NCI-H2029 treated with DMSO at 0.1 percent for 48 hours (cell line): ENCODE measurements around the gene GPER1.

ENCODE experiments used
- DNase-seq: peaks from one replicate; lab custom pipeline; 2025; lab: John Stamatoyannopoulos, UW

Gene GPER1

DNA sequence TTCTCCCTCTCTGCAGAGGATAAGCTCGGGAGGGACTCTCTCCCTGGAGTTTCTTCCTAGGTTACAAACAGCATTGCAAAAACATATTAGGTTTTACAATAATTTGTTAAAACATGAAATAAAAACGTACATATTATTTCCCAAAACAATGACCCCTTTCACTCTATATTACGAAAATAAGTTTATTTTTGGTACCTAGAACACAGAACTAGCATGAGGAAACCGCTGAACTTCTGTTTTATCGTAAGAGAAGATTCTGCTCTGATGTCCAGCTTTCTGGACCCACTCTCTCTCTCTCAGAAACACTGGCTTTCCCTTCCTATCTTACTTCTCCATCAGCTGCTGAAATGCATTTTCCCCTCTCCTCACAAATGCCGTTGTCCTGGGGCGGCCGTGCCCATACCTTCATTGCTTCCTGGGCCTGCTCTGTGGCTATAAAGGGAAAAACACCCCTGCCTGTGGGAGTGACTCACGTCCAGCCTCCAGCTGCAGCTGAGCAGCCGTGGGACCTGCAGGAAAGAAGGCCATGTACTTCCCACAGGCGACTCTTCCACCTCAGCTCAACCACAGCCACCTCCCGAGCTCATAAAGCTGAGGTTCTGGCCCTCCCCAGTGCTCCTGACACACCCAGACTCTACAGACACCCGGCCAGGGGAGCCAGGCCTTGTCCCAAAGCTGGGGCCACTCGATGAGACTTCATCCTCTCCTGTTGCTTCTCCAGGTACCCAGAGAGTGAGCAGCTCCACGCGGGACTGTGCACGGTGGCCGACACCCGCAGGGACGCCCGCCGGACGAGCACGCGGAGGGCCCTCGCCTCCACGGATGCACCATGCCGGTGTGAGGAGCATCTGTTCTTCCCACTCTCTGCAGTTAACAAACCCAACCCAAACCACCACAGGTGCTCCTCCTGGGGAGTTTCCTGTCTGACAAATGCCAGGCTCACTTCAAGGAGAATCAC is 3.1 kb downstream of the GPER1 start:
- no peak for DNase-seq

DNA sequence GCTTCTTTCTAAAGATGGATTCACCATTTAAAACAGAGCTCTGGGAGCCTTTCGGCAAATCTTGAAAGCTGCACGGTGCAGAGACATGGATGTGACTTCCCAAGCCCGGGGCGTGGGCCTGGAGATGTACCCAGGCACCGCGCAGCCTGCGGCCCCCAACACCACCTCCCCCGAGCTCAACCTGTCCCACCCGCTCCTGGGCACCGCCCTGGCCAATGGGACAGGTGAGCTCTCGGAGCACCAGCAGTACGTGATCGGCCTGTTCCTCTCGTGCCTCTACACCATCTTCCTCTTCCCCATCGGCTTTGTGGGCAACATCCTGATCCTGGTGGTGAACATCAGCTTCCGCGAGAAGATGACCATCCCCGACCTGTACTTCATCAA is 3.7 kb downstream of the GPER1 start:
- DNase-seq = no peak

DNA sequence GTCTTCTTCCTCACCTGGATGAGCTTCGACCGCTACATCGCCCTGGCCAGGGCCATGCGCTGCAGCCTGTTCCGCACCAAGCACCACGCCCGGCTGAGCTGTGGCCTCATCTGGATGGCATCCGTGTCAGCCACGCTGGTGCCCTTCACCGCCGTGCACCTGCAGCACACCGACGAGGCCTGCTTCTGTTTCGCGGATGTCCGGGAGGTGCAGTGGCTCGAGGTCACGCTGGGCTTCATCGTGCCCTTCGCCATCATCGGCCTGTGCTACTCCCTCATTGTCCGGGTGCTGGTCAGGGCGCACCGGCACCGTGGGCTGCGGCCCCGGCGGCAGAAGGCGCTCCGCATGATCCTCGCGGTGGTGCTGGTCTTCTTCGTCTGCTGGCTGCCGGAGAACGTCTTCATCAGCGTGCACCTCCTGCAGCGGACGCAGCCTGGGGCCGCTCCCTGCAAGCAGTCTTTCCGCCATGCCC is 4.3 kb downstream of the GPER1 start:
- DNase-seq = no peak

DNA sequence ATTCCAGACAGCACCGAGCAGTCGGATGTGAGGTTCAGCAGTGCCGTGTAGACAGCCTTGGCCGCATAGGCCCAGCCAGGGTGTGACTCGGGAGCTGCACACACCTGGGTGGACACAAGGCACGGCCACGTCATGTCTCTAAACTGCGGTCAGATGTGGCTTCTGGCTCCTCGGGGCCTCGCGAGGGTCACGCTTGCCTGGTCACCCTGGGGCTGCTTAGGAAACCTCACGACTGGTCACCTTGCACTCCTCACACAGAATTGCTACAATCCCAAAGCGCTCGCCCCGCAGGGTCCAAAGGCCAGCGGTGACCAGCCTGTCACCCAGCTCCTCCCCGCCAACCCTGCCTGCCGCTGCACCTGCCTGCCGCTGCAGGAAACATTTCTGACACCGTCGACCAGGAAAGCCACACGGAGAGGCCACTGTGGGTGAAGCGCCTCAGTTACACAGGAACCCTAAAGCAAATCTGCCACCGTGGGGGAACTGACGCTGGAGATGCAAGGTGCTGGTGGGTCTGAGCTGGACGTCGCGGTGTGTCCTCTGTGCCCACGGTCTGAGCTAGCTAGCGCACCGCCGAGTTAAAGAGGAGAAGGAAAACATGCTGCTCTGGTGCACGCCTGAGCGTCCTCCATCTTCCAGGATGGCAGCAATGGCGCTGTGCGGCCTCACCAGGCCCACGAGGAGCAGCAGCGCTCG is 5.0 kb downstream of the GPER1 start:
- DNase-seq = no peak

DNA sequence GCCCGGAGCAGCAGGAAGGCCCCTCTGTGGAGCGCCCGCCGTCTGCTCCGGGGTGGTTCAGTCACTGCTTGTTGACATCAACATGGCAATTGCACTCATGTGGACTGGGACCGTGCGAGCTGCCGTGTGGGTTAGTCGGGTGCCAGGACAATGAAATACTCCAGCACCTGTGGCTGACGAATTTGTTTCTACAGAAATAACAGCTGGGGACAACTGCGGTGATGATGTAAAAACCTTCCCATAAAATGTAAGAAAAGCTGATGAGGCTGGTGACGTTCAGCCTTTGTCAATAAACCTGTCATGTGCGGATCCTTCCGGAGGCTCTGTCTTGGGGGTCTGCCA is 5.6 kb downstream of the GPER1 start:
- DNase-seq = no peak

DNA sequence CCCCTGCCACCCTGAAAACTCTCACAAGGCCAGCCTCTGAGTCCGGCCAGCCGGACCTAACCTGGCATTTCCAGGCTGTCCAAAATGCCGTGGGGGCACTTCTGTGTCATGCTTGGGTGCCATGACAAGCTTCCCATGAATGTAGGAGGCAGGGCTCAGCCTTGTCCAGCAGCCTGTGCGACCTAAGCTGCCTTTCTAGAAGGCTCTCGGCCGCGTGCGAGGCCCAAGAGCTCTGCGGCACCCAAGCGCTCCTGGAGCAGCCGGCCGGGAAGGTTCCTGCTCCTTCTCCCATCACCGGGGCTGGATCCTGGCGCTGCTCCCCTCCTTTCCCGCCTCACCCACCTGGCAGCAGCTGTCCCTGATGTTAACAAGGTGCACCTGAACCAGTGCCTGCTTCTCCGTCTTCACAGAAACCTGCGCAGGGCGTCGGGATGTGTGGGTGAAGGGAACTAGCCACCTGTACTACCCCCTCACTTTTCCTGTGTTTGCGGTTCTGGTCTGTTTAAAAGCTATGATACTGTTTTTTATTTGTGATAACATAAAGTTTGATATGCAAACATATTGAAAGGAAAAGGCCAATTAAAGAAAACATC is 6.1 kb downstream of the GPER1 start:
- DNase-seq = no peak

DNA sequence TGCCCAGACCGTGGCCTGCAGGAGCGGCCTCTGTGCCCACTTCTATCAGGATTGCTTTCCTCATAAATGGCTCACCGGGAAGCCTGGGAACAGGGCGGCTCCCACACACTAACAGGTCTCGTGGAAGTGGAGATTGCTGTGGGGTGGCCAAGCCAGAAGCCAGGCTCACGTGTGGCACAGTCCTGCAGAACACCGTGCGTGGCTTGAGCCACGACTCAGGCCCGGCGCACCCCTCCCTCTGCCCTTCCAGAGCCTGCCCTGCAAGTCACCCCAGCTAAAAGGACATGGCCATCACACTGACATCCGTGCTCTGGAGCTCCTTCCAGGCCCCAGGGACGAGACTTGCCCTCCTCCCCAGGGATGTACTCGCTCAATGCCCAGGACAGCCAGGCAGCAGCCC is 7.0 kb downstream of the GPER1 start:
- DNase-seq = no peak

DNA sequence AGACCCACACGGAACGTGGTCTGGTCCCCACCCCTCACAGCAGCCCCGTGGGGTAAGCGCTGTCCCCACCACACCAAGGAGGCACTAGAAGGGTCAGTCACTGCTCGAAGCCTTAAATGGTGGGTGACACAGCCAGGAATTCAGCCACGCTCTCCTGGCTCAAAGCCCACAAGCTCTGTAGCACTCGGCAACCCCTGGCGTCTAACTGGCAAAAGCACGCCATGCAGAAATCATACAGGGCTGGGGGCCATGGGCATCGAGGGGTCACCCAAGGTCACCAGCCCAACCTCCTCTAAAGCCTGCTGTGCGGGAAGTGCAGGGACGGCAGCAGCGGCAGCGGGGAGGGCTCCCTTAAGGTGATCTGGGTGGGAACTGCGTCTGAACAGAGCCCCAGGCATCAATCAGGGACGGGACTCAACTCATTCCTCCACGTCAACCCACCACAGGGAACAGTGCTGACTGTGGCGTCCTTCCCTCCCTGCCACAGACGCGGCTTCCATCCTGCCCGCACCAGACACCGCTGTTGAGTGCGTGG is 7.8 kb downstream of the GPER1 start:
- no peak for DNase-seq

DNA sequence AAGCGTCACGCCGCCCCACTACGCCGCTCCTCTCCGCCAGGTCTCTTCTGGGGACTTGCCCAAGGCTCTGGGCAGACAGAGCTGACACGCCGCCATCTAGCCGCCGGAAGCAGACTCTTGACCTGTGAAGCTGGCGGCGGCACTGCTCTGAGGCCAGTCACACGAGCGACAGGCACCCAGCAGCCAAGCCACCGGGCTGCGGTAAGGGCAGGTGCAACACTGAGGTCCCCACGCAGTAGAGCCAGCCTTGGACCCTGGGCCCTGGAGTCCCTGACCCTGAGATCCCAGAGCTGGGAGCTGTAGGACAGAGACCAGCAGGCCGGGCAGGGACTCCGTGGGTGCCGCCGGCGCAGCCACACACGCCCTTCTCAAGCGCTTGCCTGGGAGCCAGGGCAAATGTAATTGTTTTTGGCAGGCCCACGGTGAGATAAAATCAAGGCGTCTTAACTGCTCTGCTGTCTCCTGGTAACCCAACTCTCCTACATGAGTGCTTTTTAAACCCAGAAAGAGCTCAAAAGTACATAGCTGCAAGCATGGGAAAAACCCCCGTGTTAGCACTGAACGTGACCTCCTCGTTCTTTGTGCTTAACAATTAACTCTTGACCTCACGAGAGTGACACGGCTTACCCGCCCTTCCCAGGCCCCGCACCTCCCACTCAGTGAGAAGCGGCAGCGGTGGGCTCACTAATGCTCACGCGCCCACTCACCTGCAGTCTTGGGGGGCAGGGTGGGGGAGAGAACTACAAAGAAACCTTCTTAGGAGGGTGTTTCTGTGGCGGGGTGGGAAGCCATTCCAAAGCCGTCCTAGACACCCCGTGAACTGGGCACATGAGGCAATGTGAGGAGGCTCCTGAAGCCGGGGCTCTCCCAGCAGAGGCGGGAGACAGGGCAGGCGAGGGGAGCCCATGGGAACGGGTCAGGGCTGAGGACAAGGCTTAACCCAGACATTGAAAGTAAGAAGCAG is 8.5 kb downstream of the GPER1 start:
- DNase-seq = no peak

DNA sequence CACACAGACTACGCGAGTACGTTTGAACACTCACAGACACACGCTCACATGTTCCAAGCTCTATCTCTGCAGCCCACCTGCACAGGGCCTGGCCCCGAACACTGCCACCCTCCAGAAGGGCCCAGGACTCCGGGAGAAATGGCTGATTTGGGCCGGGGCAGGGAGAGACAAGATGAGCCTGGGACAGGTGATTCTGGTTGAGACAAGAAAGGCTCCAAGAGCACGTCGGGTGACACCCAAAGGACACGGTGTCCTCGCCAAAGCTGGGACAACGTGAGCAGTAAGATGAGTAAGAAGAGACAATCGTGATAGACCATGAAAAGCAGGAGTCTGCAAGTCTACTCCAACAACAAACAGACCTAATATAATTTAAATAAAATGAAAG is 9.2 kb downstream of the GPER1 start:
- no peak for DNase-seq

DNA sequence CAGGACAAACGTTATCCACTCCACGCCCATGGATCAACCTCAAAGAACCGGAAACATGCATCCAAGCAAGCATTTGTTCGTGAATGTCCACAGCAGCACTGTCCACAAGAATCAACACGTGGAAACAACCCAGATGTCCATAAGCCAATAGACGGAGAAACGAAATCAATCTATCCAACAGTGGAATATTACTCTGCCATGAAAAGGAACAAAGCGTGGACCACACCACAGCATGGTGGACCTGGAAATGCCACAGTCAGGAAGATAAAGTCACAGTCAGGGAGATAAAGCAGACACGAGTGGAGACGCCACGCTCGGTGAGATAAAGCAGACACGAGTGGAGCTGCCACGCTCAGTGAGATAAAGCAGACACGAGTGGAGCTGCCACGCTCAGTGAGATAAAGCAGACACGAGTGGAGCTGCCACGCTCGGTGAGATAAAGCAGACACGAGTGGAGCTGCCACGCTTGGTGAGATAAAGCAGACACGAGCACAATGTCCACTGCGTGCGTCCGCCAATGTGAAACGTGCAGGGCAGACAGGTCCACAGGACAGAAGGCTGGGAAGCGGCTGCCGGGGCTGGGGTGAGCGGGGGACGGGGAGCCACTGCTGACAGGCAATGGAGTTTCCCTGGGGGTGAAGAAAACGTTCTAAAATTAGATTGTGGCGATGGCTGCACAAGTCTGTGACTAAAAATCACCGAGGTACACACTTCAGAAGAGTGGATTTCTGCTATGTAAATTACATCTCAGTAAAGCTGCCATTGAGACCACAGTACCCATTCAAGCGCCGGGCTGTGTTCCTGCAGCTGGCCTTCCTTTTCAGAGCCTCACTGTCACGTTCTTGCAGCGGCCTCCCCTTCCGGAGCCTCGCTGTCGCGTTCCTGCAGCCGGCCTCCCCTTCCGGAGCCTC is 10.6 kb downstream of the GPER1 start:
- no peak for DNase-seq

DNA sequence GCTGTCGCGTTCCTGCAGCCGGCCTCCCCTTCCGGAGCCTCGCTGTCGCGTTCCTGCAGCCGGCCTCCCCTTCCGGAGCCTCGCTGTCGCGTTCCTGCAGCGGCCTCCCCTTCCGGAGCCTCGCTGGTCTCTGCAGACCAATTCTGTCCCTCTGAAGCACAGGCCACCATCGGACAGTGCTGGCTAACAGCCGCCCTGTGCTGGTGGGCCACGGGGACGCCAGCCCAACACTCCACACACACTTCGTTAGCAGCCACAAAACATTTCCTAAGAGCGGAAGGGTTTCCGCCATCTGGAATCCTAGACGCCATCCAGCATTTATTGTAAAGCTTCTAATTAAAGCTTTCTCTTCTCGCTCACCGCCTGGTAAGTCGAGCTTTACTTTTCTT is 11.2 kb downstream of the GPER1 start:
- no peak for DNase-seq

DNA sequence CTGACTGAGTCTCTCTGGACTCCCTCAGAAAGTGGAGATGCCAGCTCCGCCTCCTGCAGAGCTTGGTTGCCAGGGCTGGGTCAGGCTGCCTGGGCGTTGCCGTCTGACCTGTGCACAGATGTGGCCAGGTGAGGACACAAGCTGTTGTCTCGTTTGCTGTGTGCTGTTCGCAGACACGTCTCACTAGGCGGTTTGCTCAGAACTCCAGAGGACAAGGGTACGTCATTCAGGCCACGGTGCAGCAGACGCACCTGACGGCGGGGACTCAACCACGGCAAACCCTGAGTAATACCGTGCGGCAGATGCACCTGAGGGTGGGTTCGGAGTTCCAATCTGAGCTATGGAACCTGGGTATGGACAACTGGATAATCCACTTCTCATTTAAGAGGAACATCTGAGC is 11.7 kb downstream of the GPER1 start:
- DNase-seq = no peak

DNA sequence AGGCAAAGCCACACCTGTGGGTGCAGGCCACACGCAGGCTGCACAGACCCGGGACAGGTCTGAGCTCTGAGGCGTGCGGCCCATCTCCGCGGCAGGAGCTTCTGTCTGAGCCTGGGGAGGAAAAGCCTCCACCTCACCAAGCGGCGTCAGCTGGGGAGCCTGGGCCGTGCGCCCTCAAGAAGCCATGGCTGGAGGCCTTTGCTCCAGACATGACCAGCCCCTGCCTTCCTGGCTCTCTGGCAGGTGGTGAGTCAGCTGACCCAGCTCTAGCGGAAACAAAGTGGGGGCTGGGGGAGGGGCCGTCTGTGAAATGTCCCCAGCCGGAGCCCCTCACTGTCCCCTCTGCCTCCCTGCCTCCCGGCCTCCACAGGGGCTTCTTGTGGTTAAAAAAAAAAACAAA is 12.5 kb downstream of the GPER1 start:
- no peak for DNase-seq

DNA sequence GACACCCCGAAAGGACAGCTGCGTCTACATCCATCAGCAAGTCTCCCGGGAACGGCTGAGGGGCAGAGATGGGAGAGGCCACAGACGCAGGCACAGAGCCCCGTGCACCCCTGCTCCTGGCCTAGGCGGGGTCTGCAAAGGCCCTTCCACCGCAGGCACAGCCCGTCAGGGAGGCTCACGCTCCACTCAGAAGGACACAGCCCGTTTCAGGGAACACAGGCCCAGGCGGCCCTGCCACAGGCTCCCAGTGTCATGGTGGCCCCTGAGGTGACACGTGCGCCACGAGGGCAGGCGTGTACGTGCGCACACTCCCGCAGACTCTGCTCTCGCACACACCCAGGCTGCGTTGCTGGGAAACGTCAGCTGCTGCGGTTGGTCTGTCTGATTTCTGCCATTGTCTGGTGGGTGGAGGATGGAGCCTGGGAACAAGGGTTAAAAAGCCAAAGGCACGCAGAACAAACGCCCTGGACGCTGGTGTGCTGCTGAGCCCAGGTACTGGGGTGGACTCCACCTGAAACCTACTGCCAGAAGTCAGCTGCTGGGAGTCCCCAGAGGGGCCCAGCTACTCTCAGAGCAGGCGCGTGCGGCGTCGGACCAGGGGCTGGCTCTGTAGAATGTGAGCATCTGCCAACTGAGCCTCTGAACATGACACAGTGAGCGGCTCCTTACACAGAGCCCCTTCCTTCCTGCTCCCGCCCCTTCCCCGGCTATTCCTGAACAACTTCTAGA is 13.1 kb downstream of the GPER1 start:
- no peak for DNase-seq

DNA sequence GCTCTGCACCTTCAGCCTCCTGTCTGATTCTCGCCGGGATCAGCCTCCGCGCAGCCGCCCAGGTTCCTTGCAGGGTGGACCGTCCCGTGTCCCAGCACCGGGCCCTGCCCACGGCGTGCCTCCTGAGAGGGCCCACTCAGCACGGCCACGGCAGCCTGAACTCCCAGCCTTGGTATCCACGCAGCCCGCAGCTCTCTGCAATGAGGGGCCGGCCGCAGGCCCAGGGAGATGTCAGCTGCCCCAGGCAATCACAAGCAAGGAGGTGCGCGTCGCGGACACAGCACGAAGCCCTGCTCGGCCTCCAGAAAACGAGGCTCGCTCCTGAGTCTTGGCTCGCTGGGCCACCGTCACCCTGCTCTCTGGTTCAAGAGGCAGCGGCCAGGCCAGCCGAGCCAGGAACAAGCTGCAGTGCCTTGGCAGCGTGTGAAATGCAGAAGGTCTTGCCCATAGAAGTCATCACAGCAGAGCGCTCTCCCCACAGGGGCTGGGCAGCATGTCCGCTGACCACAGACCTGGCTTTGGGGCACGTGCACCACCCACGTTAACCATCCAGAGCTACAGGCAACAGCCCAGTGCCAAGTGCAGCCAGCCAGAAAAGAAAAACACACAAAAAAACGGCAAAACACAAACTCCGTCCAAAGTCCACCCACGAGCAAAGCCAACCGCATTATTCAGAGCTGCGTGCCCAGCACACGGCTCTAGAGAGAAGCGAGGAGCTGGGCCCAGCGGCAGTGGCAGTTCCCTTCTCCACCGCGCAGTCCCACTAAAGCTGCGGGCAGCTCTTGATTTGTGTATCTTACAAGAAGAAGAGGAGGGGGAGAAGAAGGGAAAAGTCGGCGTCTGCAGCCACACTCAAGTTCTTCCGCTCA is 13.9 kb downstream of the GPER1 start:
- no peak for DNase-seq

DNA sequence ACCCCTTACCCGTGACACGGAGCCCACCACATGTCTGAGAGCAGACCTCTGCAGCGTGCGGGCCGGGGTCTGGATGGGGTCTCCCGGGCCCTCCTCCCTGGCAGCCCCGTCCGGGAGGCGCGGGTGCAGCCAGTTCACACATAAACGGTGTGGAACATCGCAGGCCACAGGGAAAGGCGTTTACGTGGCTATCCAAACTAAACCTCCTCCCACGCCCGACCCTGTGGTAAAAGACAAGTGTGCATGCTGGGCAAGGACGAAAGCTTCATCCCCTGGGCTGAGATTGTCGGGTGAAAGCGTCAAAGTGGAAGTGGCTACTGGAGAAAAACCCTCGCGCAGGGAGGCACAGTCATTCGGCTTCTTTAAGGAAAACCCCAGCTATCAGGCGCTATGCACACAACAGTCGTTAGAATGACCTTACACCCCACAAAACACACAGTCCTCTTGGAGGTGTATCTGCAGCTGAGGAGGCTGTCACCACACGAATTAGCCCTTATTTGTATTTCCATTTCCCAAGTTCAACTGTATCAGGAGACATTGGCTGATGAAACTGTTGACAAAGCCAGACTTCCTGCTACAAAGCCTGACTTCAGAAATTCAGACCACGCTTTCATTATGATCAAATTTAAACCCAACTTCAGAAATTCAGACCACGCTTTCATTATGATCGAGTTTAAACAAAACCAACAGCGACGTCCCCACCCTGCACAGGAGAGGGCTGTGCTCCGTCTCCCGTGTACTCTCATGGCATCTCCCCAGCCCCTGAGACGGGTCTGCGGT is 15.3 kb downstream of the GPER1 start:
- DNase-seq = no peak
